Left ventricle myocardium inferior (tissue), 1 donor: ENCODE data around the gene PTPRM. TPM values are rescaled to one million over a fixed set of nuclear protein-coding genes. Genes with fewer than 3 reads are reported as not detected.
A peak's percentile ranks its signal among the peaks of the same experiment; 100 is the strongest.

ENCODE experiments used
- DNase-seq: peaks from one replicate; pipeline ENCODE4 v3.0.0-alpha.2; 2020
- H3K27ac ChIP-seq: fragments of 200-600 bp; replicated peaks from 2 replicates; pipeline ENCODE4 v1.8.0; 2021
- H3K27me3 ChIP-seq: fragments of 200-600 bp; 2 replicates; pipeline ENCODE4 v1.8.0; 2021; ENCODE audit warnings: low read depth
- H3K36me3 ChIP-seq: fragments of 200-600 bp; 2 replicates; pipeline ENCODE4 v1.8.0; 2021
- H3K4me1 ChIP-seq: fragments of 200-600 bp; 2 replicates; pipeline ENCODE4 v1.8.0; 2021
- H3K4me3 ChIP-seq: fragments of 200-600 bp; 2 replicates; pipeline ENCODE4 v1.8.0; 2021; ENCODE audit warnings: mild to moderate bottlenecking, moderate library complexity
- H3K9me3 ChIP-seq: fragments of 200-600 bp; replicated peaks from 2 replicates; pipeline ENCODE4 v1.8.0; 2021
- intact Hi-C: fragments of 100-400 bp; cut with micrococcal nuclease; formaldehyde crosslinking; loops from one replicate; pipeline ENCODE4 v1.11.0; 2022
- total RNA-seq: library from RNA; stranded (reverse); fragmentation: NEBNext Ultra II Directional; extraction: Animal tissue kit (Norgen Biotek cat#: 25700); gene quantifications from one replicate; pipeline ENCODE4 v1.2.1, GENCODE V29; 2021
- TF ChIP-seq, protein P1 (sequence below): fragments of 200-600 bp; IDR thresholded peaks from 2 replicates; pipeline ENCODE4 v1.8.0; 2021; ENCODE audit warnings: antibody characterized with exemption, mild to moderate bottlenecking, borderline replicate concordance
- donor health status: DM: no; HTN: yes; CAD: no; lungs with severe emphysema.

Gene PTPRM
- total RNA-seq, 1 donor from 2014 or later = 132 TPM

- peak overlapping the region; percentile 70 for H3K27ac ChIP-seq
- peaks cover 70% of the 10 kb centered on the region for H3K4me1 ChIP-seq
- DNase-seq = no peak
- intact Hi-C loops = no loop called here
- H3K36me3 ChIP-seq = no peaks in the 10 kb centered on the region
- TF ChIP-seq, protein P1, sequence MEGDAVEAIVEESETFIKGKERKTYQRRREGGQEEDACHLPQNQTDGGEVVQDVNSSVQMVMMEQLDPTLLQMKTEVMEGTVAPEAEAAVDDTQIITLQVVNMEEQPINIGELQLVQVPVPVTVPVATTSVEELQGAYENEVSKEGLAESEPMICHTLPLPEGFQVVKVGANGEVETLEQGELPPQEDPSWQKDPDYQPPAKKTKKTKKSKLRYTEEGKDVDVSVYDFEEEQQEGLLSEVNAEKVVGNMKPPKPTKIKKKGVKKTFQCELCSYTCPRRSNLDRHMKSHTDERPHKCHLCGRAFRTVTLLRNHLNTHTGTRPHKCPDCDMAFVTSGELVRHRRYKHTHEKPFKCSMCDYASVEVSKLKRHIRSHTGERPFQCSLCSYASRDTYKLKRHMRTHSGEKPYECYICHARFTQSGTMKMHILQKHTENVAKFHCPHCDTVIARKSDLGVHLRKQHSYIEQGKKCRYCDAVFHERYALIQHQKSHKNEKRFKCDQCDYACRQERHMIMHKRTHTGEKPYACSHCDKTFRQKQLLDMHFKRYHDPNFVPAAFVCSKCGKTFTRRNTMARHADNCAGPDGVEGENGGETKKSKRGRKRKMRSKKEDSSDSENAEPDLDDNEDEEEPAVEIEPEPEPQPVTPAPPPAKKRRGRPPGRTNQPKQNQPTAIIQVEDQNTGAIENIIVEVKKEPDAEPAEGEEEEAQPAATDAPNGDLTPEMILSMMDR = no peak
- no peaks in the 10 kb centered on the region for H3K27me3 ChIP-seq
- peaks cover 12% of the 10 kb centered on the region for H3K9me3 ChIP-seq
- H3K4me3 ChIP-seq = no peak overlapping the region
These were observed 175.1 kb downstream of the PTPRM start for GRCh38 chr18:7742224-7742623.

- H3K27ac ChIP-seq = peak overlapping the region; percentile 70
- peaks cover 12% of the 10 kb centered on the region for H3K9me3 ChIP-seq
- no peak for DNase-seq
- H3K4me3 ChIP-seq = no peak overlapping the region
- peaks cover 78% of the 10 kb centered on the region for H3K4me1 ChIP-seq
- intact Hi-C loops = no loop called here
- H3K36me3 ChIP-seq = no peaks in the 10 kb centered on the region
- TF ChIP-seq, protein P1 = no peak
- no peaks in the 10 kb centered on the region for H3K27me3 ChIP-seq
These were observed 176.1 kb downstream of the PTPRM start for GRCh38 chr18:7743256-7743655.

GRCh38 chr18:7746106-7746505 is 179.0 kb downstream of the PTPRM start:
- H3K4me1 ChIP-seq = peaks cover 82% of the 10 kb centered on the region
- H3K4me3 ChIP-seq = no peak overlapping the region
- DNase-seq = no peak
- TF ChIP-seq, protein P1 = no peak
- H3K27ac ChIP-seq = no peak overlapping the region
- no peaks in the 10 kb centered on the region for H3K36me3 ChIP-seq
- intact Hi-C loops = no loop called here
- H3K27me3 ChIP-seq = no peaks in the 10 kb centered on the region
- peaks cover 12% of the 10 kb centered on the region for H3K9me3 ChIP-seq

DNA sequence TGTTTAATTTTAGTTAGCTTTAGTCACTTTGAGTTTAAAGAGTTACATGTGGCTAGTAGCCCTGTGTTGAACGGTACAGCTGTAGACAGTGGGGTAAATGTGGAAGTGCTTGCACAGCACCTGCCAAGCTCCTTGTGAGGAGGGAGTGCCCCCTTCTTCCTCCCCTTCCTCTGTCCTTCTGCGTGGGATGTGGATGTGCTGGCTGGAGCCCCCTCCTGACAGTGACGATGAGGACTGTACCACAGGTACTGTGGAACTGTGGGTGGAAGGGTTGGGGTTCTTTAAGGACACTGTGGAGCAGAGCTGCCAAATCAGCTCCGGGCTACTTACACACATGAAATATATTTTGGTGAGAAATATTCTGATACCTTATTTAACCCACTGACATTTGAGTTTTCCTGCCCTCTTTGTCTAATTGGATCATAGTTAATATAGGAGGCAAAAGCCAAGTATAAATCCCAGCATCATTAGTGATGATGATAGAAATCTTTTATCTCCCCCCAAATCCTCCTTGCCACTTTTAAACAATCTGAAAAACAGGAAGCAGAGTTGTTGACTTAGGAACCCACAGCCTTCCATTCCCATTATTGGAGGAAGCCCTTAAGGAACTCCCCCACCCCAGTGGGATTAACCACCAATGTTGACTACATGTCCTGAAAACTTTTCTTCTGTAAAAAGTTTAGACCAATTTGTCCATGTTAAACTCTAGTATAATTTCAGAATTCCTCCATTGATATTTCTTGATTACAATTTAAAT is 181.3 kb downstream of the PTPRM start:
- peak overlapping the region; percentile 24 for H3K4me3 ChIP-seq
- TF ChIP-seq, protein P1 = no peak
- H3K9me3 ChIP-seq = peaks cover 12% of the 10 kb centered on the region
- H3K4me1 ChIP-seq = peaks cover 81% of the 10 kb centered on the region
- DNase-seq = no peak
- intact Hi-C loops = no loop called here
- H3K27me3 ChIP-seq = no peaks in the 10 kb centered on the region
- H3K27ac ChIP-seq = peak overlapping the region; percentile 66
- no peaks in the 10 kb centered on the region for H3K36me3 ChIP-seq

DNA sequence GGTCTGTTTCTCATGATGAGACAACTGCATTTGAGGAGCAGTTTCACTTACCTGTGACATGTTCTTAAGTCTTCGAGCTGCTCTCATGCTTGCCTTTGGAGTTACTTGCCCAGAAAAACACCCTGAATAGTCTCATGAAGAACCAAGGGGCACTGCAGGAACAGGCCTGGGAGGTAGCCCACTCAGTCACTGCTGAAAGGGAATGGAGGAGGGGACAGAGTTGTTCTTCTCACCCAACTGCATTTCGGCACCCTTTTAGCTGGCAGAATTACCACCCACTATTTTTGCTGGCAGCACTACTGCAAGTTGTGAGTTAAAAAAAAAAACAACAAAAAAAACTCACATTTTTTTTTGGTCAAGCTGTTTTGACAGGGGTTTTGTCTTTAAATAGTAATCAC is 181.9 kb downstream of the PTPRM start:
- Histone ChIP-seq H3K27ac (peak overlapping the region; percentile 66), H3K27me3 (no peaks in the 10 kb centered on the region), H3K4me3 (peak overlapping the region; percentile 24), H3K4me1 (peaks cover 81% of the 10 kb centered on the region), H3K9me3 (peaks cover 12% of the 10 kb centered on the region), H3K36me3 (no peaks in the 10 kb centered on the region)
- intact Hi-C loops = no loop called here
- no peak for DNase-seq
- TF ChIP-seq, protein P1 = no peak
